ENCODE results near the gene UFM1. TPM values are rescaled to one million over a fixed set of nuclear protein-coding genes. Genes with fewer than 3 reads are reported as not detected.

UFM1 gene
- total and polyA plus RNA-seq, 2 of the 13 experiments (the other 11 are each of a cell fraction or from before 2014, with no cell fraction given): 42.6 to 47.0 TPM

DNA sequence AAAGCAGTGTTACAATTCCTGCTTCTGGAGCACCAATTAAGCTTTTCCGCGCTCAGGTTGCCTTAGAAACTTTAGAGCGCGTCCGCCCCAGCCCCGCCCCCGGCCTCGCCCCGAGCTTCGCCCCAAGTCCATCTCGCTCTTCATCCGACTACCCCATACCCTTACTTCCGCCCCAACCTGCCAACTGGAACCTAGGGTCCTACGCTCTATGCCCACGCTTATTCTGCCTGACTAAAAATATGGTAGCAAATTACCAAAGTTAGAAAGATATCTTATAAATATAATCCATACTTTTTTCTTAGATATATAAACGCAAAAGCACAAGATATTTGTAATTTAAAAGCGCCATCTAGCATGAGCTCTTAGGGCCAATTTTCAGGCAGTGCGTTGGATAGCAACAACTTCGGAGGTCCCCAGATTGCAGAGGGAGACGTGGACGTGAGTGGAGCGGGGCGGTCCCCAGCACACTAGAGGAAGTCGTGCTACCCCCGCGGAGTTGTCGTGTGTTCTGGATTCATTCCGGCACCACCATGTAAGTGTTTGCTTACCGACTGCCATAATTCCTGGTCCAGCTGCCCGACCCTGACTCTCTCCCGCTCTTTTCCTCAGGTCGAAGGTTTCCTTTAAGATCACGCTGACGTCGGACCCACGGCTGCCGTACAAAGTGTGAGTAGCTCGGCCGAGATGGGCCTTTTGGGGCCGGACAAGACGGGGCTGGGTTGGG lies at the start of gene UFM1 (continued):
- TF ChIP-seq, protein P1, sequence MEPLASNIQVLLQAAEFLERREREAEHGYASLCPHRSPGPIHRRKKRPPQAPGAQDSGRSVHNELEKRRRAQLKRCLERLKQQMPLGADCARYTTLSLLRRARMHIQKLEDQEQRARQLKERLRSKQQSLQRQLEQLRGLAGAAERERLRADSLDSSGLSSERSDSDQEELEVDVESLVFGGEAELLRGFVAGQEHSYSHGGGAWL (CRISPR knock-in tag; IDR thresholded peaks at IDR 0.05): no peak
- TF ChIP-seq NCOA5 (CRISPR knock-in tag; IDR thresholded peaks at IDR 0.05) (no peak), ZNF24 (IDR thresholded peaks at IDR 0.05) (no peak), ZNF124 (CRISPR knock-in tag; IDR thresholded peaks at IDR 0.05) (no peak), JARID2 (CRISPR knock-in tag; IDR thresholded peaks at IDR 0.05; ENCODE audit: insufficient replicate concordance) (no peak), ZNF672 (CRISPR knock-in tag; IDR thresholded peaks at IDR 0.05) (no peak), KMT2A (CRISPR knock-in tag; IDR thresholded peaks at IDR 0.05) (peak; percentile 1; the same call in 1 of the 2 replicates), ZNF567 (CRISPR knock-in tag; IDR thresholded peaks at IDR 0.05; ENCODE audit: borderline replicate concordance) (no peak), POGZ (CRISPR knock-in tag; IDR thresholded peaks at IDR 0.05) (peak; percentile 63), SAFB2 (CRISPR knock-in tag; IDR thresholded peaks at IDR 0.05; ENCODE audit: borderline replicate concordance, low read depth) (no peak), ZSCAN21 (CRISPR knock-in tag; IDR thresholded peaks at IDR 0.05; ENCODE audit: borderline replicate concordance) (no peak), ZNF501 (CRISPR knock-in tag; IDR thresholded peaks at IDR 0.05) (peak; percentile 79; the same call in 1 of the 2 replicates), ZNF790 (CRISPR knock-in tag; IDR thresholded peaks at IDR 0.05; ENCODE audit: borderline replicate concordance) (no peak), ZFX (CRISPR knock-in tag; IDR thresholded peaks at IDR 0.05; ENCODE audit: low read depth) (peak; percentile 83)
- TF ChIP-seq, protein P2, sequence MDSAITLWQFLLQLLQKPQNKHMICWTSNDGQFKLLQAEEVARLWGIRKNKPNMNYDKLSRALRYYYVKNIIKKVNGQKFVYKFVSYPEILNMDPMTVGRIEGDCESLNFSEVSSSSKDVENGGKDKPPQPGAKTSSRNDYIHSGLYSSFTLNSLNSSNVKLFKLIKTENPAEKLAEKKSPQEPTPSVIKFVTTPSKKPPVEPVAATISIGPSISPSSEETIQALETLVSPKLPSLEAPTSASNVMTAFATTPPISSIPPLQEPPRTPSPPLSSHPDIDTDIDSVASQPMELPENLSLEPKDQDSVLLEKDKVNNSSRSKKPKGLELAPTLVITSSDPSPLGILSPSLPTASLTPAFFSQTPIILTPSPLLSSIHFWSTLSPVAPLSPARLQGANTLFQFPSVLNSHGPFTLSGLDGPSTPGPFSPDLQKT (CRISPR knock-in tag; IDR thresholded peaks at IDR 0.05; ENCODE audit: borderline replicate concordance): no peak
- TF ChIP-seq, protein P3, sequence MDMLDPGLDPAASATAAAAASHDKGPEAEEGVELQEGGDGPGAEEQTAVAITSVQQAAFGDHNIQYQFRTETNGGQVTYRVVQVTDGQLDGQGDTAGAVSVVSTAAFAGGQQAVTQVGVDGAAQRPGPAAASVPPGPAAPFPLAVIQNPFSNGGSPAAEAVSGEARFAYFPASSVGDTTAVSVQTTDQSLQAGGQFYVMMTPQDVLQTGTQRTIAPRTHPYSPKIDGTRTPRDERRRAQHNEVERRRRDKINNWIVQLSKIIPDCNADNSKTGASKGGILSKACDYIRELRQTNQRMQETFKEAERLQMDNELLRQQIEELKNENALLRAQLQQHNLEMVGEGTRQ (IDR thresholded peaks at IDR 0.05; ENCODE audit: low read depth, low read length): no peak
- TF ChIP-seq, protein P3 (CRISPR knock-in tag; IDR thresholded peaks at IDR 0.05; ENCODE audit: borderline replicate concordance): no peak
- TF ChIP-seq, protein P4, sequence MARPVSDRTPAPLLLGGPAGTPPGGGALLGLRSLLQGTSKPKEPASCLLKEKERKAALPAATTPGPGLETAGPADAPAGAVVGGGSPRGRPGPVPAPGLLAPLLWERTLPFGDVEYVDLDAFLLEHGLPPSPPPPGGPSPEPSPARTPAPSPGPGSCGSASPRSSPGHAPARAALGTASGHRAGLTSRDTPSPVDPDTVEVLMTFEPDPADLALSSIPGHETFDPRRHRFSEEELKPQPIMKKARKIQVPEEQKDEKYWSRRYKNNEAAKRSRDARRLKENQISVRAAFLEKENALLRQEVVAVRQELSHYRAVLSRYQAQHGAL (CRISPR knock-in tag; IDR thresholded peaks at IDR 0.05; ENCODE audit: not compliant biosample characterization): no peak
- TF ChIP-seq, protein P5, sequence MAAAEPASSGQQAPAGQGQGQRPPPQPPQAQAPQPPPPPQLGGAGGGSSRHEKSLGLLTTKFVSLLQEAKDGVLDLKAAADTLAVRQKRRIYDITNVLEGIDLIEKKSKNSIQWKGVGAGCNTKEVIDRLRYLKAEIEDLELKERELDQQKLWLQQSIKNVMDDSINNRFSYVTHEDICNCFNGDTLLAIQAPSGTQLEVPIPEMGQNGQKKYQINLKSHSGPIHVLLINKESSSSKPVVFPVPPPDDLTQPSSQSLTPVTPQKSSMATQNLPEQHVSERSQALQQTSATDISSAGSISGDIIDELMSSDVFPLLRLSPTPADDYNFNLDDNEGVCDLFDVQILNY (CRISPR knock-in tag; conservative IDR thresholded peaks at IDR 0.05): no peak
- TF ChIP-seq, protein P6, sequence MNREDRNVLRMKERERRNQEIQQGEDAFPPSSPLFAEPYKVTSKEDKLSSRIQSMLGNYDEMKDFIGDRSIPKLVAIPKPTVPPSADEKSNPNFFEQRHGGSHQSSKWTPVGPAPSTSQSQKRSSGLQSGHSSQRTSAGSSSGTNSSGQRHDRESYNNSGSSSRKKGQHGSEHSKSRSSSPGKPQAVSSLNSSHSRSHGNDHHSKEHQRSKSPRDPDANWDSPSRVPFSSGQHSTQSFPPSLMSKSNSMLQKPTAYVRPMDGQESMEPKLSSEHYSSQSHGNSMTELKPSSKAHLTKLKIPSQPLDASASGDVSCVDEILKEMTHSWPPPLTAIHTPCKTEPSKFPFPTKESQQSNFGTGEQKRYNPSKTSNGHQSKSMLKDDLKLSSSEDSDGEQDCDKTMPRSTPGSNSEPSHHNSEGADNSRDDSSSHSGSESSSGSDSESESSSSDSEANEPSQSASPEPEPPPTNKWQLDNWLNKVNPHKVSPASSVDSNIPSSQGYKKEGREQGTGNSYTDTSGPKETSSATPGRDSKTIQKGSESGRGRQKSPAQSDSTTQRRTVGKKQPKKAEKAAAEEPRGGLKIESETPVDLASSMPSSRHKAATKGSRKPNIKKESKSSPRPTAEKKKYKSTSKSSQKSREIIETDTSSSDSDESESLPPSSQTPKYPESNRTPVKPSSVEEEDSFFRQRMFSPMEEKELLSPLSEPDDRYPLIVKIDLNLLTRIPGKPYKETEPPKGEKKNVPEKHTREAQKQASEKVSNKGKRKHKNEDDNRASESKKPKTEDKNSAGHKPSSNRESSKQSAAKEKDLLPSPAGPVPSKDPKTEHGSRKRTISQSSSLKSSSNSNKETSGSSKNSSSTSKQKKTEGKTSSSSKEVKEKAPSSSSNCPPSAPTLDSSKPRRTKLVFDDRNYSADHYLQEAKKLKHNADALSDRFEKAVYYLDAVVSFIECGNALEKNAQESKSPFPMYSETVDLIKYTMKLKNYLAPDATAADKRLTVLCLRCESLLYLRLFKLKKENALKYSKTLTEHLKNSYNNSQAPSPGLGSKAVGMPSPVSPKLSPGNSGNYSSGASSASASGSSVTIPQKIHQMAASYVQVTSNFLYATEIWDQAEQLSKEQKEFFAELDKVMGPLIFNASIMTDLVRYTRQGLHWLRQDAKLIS (CRISPR knock-in tag; IDR thresholded peaks at IDR 0.05): no peak

All from HepG2 (cell line).